Astrocyte (in vitro differentiated cells and primary cell): ENCODE measurements around the gene C1QTNF3.
"Not testable (repeated sequence)": the region's sequence is repeated elsewhere in the genome, so short reads cannot be mapped to it uniquely, and the experiment has no call there.

ENCODE experiments used
- CTCF ChIP-seq: IDR thresholded peaks from 2 replicates; pipeline ENCODE4 v1.5.1; 2011; ENCODE audit warnings: low read depth, mild to moderate bottlenecking, inconsistent platforms, low read length, moderate library complexity; ENCODE audit not compliant: insufficient read depth
- EZH2 ChIP-seq: IDR thresholded peaks from 2 replicates; pipeline ENCODE4 v1.6.1; 2012; ENCODE audit warnings: mild to moderate bottlenecking, low read length, inconsistent platforms; ENCODE audit not compliant: insufficient read depth

GRCh38 chr5:34030585-34030984 lies 12.4 kb downstream of the C1QTNF3 start:
- TF ChIP-seq CTCF, EZH2: not testable (repeated sequence)
